Endometrium (tissue), 2 donors: ENCODE measurements around the gene NT5DC4.

ENCODE experiments used
- FAIRE-seq: peaks from 2 replicates; lab custom pipeline; 2012; peaks lifted over from hg19 to GRCh38; lab: Jason Lieb, UNC
- donor health status: control.
- donor health status: control.

NT5DC4 gene

DNA sequence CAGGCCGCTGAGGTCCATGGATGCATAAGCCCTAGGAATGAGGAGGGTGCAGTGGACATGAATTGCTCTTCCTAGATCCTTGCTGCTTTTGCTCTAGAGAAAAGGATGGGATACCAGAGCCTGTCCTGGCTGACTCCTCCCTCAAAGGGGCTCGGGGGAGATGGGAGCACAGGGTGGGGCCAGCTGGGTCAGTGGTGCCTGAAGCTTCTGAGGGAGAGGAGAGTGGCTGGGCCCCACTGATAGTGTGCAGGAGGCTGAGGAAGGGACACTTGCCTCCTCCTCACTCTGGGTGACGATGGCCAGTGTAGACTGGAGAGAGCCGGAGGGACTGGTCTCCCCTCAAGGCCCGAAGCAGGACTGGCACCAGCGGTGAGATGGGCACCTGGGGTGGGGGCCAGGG lies at the start of gene NT5DC4:
NT5DC4 (plus strand) TSS at position 236 of the 400 bp plus-strand sequence; CDS start at position 296, 60 bp downstream.
- no peak for FAIRE-seq

DNA sequence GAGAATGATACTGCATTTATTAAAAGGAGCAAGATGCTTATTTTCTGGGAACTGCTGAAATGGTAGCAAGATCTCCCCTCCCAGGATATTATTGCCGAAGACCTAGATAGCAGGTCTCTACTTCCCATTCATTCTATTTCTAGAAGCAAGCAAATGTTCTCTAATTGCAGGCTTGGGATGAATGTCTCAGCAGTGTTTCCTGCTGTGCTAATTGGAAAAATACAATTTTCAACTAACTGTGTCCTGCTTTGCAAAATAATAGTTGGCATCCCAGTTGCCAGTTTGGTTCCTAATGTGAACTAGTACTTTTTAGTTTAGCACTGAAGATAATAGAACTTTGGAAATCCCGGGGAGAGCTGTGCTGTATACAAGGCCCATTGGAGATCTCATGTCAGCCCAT lies 49.0 kb upstream of the NT5DC4 start:
- FAIRE-seq, result no peak

DNA sequence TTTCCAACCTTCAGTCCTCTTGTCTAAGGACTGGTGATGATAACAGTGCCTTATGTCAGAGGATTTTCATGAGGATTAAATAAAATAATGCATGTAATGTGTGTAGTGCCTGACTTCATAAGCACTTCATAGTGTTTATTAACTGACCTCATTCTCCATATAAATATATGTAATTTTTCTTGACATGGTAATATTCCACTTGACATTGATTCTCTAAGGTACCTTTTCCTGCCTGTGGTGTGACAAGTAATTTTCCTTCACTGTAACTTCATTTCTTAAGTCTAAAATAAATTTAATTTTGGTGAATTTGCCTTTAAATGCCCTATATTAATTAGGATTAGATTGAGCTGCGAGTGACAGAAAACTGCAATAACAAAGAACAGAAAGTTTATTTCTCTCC lies 47.8 kb upstream of the NT5DC4 start:
- FAIRE-seq, result no peak

DNA sequence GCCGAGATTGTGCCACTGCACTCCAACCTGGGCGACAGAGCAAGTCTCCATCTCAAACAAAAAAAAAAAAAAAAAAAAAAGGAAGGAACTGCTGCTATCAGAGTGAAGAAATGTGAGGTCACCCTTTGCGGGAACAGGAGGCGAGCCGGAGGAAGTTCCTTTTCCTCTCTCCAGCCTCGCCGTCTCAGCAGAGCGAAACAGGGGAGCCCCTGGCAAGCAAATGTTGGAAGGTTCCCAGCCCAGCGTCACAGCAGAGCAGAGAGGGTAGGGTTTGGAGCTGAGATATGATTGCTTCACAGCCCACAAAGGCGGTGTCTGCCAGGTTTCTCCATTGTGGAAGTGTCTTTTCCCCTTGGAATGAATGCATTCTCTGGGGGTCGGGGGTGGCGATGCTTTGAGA lies 46.6 kb upstream of the NT5DC4 start:
- FAIRE-seq, result no peak

DNA sequence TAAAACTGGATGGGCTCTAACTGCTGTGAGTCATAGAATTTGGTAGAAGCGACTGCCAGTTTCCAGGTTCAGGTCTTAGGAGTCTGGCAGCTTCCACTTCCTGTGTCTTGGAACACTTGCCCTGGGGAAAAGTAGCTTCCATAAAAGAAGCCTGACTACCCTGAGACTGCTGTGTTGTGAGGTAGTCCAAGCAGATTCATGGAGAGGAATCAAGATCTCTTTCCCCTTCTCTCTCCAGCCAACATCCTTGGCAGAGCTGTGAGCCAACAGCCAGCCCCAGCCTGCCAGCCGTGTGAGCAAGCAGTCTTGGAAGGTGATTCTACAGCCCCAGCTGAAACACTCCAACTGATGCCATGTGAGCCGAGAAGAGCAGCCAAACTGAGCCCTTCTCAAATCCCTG lies 41.3 kb upstream of the NT5DC4 start:
- FAIRE-seq, result no peak

DNA sequence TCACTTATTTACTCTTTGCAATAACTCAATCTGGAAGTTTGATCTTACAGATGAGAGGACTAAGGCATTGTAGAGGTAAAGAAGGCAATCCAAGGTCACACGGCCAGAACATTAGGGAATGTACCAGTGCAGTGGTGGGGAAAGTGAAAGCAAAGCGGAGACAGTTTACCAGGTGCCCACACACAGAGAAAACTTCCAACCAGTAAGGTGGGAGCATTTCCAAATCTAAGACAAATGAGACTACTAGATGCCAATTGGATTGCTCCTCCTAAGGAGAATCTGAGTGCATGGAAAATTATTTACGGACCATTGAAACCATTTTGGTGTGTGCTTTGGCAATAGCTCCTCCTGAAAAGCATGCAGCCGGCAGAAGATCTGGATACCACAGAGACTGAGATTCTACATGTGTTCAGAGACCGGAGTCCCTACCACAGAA lies 40.1 kb upstream of the NT5DC4 start:
- no peak for FAIRE-seq

DNA sequence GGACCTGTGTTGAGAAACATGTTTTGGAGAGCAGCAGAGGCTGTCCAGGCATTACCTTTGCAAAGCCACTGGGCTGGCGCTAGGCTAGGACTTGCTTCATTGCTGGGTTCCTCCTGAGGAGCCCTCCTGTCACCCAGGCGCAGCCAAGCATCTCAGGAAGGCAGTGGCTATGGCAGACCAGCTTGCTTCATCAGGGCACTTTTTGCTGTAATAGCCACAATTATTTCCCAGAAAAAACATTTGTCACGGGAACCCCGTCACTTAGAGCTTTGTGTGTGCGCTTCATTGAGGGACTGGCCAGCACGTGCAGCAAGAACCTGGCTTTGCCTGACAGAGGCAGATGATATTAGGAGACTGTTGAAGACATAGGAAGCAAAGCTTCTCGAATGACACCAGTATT lies 38.7 kb upstream of the NT5DC4 start:
- FAIRE-seq, result no peak

DNA sequence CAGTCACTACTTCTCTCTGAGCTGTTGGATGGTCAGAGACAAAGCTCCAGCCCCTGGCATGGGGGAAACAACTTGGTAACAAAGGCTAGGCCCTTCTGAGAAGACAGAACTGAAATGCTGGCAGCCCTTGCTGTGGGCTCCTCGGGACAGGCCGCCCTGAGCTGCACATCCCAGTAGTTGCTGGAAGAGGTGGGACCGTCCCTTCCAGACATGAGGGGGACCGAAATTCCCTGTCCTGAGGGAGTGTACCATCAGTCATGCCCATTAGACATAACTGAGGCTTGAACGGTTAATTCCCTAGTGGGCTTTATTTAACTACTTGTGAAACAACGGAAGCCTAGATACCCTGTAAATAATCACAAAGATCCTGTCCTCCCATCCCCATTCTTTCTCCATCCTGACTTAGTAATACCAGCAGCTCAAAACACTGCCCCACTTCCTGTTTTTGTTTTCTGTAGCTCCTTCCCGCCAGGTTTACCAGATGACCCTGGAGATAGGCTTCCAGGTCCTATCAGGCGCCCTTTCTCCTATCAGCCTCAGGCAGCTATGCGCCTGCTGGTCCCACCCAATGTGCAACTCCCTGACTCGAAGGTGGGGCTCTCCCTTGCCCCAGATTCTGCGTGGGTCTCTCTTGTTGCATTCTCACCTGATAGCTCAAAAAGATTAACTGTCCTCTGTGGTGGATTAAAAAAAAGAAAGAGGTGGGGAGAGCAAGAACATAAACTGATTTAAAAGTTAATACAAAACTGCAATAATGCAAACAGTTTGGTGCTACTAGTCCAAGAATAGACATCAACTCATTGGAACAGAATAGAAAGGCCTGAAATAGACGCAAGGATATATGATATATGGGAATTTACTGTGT lies 37.0 kb upstream of the NT5DC4 start:
- FAIRE-seq, result no peak

DNA sequence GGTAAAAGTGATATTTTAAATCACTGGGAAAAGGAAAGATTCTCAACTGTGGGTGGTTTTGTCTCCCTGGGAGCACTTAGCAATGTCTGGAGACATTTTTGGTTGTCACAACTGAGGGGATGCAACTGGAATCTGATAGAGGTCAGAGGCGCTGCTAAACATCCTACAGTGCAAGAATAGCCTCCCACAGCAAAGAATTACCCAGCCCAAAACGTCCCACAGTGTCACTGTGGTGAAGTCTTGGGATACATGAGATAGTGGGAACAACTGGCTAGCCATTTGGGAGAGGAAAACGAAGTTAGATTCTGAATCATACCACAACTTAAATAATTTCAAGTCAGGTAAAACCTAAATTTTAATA lies 36.4 kb upstream of the NT5DC4 start:
- FAIRE-seq, result no peak

DNA sequence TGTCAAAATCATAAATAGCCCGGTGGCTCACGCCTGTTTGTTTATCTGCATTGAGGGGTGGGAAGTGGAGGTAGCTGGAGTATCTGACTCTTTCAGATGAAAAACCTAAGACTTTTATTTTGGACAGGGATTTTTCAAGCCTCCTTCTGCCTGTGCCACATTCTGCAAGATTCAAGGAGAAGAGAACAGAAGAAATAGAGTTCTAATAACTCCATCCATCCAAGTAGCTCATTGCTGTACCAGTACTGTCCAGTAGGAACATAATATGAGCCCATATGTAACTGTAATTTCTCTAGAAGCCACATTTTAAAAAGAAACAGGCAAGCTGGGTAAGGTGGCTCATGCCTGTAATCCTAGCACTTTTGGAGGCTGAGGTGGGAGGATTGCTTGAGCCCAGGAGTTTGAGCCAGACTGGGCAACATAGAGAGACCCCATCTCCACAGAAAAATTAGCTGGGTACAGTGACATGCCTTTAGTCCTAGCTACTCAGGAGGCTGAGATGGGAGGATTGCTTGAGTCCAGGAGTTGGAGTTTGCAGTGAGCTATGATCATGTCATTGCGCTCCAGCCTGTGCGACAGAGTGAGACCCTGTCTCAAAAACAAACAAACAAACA lies 35.4 kb upstream of the NT5DC4 start:
- no peak for FAIRE-seq

DNA sequence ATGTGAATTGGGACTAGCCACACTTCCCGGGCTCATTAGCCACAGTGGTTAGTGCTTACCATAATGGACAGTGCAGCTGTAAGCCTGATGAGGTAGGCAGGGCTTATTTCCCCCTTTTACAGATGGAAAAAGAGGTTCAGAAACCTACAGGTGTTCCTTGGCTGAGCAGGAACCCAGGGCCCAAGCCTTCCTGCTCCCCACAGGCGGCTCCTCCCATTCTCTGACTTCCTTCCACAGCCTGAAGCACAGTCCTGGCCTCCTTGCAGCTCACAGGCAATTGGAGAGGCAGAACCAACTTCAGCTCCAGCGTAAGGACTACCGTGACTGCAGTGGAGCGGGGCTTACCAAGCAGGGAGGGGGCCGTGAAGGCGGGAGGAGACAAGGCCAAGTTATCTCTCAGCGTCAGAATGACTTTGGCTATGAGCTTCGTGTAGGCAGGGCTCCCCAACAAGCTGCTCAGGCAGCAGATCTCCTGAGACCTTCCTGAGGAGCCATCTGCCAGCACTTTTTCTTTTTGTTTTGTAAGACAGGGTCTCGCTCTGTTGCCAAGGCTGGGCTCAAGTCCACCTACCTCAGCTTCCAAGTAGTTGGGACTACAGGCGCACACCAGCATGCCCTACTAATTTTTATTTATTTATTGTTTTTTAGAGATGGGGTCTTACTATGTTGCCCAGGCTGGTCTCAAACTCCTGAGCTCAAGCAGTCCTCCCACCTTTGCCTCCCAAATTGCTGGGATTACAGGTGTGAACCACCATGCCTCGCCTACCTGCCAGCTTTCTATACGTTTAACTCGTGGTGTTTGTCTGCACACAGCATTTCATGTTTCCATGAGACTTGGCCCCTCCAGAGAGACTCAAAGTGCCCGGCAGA lies 34.2 kb upstream of the NT5DC4 start:
- no peak for FAIRE-seq

DNA sequence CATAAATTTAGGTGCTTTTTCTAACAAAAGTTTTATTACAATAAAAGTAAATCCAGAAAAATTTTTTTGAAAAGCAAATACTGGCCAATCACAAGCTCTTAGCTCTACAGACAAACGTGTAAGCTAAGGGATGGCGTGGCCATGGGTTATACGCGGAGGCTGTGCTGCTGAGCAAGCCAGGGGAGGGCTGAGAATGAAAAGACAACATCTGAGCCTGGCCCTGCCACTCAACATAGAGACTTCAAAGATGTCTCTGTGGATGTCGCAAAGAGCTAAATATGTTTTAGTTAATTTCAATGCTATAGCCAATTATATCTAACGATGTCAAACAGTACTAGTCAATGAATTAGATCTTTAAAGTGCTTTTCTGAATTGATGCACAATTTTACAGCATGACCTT lies 33.3 kb upstream of the NT5DC4 start:
- FAIRE-seq, result no peak

DNA sequence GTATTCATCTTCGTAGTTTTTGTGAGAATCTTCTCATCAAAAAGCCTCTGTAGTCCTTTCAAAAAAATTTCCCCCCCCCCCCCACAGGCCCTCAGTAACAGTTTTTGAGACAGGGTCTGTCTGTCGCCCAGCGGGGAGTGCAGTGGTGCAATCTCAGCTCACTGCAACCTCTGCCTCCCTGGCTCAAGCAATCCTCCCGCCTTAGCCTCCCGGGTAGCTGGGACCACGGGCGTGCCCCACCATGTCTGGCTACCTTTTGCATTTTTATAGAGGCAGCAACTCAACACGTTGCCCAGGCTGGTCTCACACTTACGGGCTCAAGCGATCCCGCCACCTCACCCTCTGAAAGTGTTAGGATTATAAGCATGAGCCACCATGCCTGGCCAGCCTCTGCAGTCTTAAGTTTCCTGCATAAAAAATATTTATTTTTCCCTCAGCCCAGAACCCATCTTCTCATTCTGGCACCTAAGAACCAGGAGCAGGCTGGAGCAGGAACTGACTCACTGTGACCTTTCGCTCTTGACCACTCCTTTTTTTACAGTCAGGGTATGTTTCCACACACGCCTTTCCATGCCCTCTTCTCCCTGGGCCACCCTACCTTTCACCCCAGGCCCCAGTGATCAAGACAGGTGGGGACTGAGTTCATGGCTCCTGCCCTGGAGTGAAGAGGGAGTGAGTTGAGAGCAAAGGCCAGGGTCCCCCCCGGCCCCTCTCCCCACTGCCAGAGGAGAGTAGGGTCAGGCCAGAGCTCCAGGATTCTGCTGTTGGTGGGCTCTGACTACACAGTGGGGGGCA lies 32.5 kb upstream of the NT5DC4 start:
- FAIRE-seq, result no peak

DNA sequence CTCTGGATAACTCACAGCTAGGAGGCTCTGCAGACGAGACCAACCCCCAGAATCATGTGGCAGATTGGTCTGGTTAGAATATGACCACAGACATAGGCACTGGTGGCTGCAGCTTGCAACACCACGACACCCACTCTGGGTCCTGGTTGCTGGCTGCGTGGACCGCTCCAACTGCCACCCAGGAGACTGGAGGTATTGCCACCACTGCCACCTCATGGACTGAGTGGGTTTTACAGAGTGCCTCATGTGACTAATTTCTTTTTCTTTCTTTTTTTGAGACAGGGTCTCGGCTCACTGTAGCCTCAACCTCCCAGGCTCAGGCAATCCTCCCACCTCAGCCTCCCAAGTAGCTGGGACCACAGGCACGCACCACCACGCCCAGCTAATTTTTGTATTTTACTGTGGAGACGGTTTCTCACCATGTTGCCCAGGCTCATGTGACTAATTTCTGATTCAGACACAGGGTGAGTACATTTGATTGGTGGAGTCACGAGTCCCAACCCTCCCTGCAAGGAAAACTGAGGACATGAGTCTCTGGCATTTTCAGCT lies 29.9 kb upstream of the NT5DC4 start:
- no peak for FAIRE-seq

DNA sequence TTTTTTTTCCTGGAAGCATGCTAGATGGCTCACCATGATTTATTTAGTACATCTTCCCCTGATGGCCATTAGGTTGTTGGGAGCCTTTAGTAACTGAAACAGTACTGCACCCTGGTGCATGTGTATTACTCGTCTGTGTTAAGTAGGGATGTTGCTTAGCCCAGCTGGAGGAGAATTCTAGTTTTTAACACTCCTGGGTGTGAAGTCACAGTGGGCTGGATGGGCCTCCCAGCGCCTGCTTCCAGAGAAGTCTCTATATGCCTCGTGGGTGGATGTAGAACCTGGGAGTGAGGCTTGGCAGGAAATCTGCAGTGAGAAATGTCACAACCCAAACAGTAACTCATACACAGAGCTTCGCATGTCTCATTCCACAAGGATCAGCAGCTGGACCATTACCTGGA lies 28.9 kb upstream of the NT5DC4 start:
- FAIRE-seq, result no peak

DNA sequence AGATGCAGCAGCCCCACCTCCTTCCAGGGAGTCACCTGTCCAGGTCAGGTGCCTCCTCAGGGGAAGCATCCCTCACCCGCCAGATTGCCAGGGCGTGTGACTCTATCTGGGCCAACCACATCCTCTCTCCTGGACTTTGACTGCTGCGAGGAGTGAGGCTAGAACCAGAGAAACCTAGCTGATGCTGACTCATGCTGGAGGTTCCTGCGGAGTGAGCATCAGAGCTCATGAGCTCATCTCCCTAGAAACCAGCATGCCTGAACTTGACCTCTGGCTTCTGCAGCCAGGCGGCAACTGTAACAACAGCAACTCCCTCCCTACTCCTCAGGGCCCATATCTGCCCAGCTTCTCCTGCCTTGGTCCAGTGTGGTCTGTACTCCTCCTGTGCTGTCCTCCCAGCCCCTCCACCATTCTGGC lies 28.3 kb upstream of the NT5DC4 start:
- FAIRE-seq, result no peak

DNA sequence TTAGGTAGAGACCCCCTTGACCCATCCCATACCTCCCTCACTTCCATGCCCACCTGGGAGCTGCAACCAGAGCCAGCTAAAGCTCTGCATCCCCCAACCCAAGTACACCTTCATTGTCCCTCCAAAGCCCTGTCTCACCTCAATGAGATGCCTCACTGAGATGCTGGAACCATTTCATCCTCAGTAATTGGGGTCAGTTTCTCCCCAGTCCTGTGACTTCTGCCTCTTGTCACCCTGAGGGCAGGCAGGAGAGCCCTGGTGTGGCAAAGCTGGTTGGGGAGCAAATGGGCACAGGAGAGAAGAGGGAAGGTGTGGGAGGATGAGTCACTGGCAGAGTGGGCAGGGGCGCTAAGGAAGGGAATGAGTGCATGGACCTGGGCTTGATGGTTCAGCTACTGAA lies 27.9 kb upstream of the NT5DC4 start:
- FAIRE-seq, result no peak

DNA sequence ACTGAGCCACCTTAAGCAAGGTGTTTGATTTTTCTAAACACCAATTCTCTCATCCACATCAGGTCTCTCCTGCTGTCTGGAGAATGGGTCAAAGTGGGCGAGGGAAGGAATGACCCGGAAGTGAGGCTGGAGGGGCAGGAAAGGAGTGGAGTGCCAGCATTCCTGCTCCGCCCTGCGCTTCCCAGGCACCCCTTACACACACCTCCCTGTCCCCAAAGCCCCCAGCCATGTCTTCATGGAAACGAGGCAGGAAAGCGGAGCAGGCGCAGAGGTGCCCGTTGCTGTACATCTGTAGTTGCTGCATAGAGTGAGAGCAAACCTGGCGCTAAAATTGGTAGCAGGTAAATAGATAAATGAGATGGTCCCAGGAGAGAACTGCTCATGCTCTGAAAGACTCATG lies 27.2 kb upstream of the NT5DC4 start:
- FAIRE-seq, result no peak

DNA sequence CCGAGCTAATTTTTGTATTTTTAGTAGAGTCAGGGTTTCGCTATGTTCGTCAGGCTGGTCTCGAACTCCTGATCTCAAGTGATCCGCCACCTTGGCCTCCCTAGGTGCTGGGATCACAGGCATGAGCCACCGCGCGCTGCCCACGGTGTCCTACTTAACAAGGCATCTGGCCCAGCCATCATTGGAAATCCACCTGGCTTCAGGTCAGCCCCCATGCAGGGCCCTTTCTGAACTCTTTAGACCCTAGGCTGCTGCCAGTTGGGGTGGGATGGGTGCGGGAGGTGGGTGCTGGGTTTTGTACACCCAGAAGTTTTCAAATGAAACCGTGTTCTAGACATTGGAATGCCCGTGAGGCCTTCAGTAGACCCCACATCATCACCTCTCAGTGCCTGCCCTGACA lies 26.6 kb upstream of the NT5DC4 start:
- FAIRE-seq, result no peak

DNA sequence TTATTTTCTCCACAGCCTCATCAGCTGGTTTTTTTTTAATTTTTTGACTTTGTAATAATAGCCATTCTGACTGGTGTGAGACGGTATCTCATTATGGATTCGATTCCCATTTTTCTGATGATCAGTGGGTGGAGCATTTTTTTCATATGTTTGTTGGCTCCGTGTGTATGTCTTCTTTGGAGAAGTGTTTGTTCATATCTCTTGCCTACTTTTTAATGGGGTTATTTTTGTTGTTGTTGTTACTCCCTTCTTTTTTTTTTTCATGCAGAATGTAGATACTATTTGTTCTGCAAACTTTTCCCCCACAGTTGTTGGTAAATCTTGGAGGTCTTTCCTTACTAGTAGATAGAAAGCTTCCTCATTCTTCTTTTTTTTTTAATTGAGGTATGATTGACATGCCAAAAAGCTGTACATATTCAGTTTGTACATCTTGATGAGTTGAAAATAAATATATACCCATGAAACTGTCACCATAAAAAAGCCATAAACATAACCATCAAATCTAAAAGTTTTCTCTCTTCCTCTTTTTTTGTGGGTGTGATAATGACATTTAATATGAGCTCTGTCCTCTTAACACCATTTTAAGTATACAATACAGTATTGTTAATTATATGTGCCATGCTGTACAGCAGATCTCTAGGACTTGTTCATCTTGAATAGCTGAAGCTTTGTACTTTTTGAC lies 21.8 kb upstream of the NT5DC4 start:
- FAIRE-seq, result no peak

DNA sequence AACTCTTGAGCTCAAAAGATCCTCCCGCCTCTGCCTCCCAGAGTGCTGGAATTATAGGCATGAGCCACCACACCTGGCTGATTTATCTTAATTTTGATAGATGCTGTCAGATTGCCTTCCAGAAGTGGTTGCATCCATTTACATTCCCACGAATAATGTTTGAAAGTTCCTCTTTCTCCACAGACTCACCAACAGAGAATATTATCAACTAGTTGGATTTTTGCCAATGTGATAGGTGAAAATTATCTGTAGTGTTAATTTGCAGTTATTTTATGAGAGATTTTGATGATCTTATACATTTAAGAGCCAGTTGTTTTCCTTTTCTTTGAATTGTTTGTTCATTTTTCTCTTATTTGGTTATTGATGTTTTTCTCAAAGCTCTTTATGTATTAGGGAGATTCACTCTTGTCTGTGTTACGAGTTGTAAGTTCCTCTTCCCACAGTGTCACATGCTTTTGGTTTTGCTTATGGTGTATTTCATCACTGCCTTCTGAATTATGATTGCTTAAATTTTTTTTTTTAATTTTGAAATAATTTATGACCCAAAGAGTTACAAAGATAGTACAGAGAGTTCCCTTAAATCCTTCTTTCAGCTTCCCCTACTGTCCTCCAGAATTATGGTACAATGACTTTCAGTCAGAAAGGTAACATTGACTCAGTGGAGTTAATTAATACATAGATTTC lies 20.7 kb upstream of the NT5DC4 start:
- FAIRE-seq, result no peak
